ENCODE data around the gene CDK5RAP1. TPM values are rescaled to one million over a fixed set of nuclear protein-coding genes. Genes with fewer than 3 reads are reported as not detected.

The CDK5RAP1 gene
- 13.8 and 24.8 TPM in 2 replicates for total RNA-seq

GRCh38 chr20:33401184-33401920 lies at the start of gene CDK5RAP1:
TSS of gene CDK5RAP1 (minus strand) at chr20:33401519. CDS start at chr20:33397064, 4,455 bp downstream.

GRCh38 chr20:33443512-33444239 lies 42.4 kb upstream of the CDK5RAP1 start, which contains the start of gene SNTA1:
TSS of gene SNTA1 (minus strand) at chr20:33443763. CDS start at chr20:33443620, 143 bp downstream.

Other genes with a start within 250 kb of the CDK5RAP1 start
- gene BPIFA2, start 233.4 kb downstream of the CDK5RAP1 start, total RNA-seq, result not detected in 2 replicates
- gene BPIFA3, start 184.2 kb downstream of the CDK5RAP1 start, total RNA-seq, result not detected in 2 replicates
- not detected in 2 replicates for gene BPIFA1, start 165.5 kb downstream of the CDK5RAP1 start, total RNA-seq
- gene BPIFB1, start 118.3 kb downstream of the CDK5RAP1 start, total RNA-seq, result not detected in 2 replicates
- 12.4 and 13.5 TPM in 2 replicates for gene SNTA1, start 42.2 kb upstream of the CDK5RAP1 start, total RNA-seq
- 5.0 and 5.9 TPM in 2 replicates for gene CBFA2T2, start 88.6 kb upstream of the CDK5RAP1 start, total RNA-seq

All from epithelial cell of alveolus of lung (primary cell).